ENCODE measurements around the gene UBE2H. TPM values are rescaled to one million over a fixed set of nuclear protein-coding genes. Genes with fewer than 3 reads are reported as not detected.
"Not testable (repeated sequence)": the region's sequence is repeated elsewhere in the genome, so short reads cannot be mapped to it uniquely, and the experiment has no call there.

UBE2H gene
- total RNA-seq, 1 experiment from 2014 or later, result 28.8 TPM

GRCh38 chr7:129828078-129828762, 124.5 kb downstream of the UBE2H start:
- Histone ChIP-seq H3K27ac (ENCODE audit: low read depth, low read length, poor library complexity, severe bottlenecking) (no peak overlapping the region), H3K27me3 (replicated peaks; ENCODE audit: insufficient read depth, low read depth, low read length, poor library complexity) (no peaks in the 10 kb centered on the region), H3K36me3 (ENCODE audit: insufficient read depth, low read length, poor library complexity, severe bottlenecking) (no peaks in the 10 kb centered on the region), H3K4me3 (ENCODE audit: low read depth, low read length, poor library complexity, severe bottlenecking) (no peak overlapping the region), H3K4me1 (ENCODE audit: insufficient read depth, low read length, poor library complexity, severe bottlenecking) (peaks cover 20% of the 10 kb centered on the region), H3K9me3 (ENCODE audit: low read depth, low read length, poor library complexity, severe bottlenecking) (no peaks in the 10 kb centered on the region)
- POLR2A ChIA-PET (ENCODE audit: low non-redundant PET), result no interaction called here
- BruUV-seq (replicated peaks), result no TSS peak
- DNase-seq (ENCODE audit: low spot score), result no peak
- CTCF ChIA-PET, result no interaction called here
- intact Hi-C loops (cut with micrococcal nuclease; ENCODE audit: unreplicated experiment), result loop anchor here (5.0 kb wide), 1 partner anchor 461 kb away; no protein-coding TSS in a partner anchor
- no peak for TF ChIP-seq EZH2 (IDR thresholded peaks at IDR 0.05; ENCODE audit: borderline replicate concordance, low read depth, low read length, poor library complexity, severe bottlenecking)
- TF ChIP-seq CTCF (conservative IDR thresholded peaks at IDR 0.05; ENCODE audit: low read depth, low read length), result no peak

GRCh38 chr7:129827467-129827990, 125.2 kb downstream of the UBE2H start:
- H3K4me1 ChIP-seq (ENCODE audit: insufficient read depth, low read length, poor library complexity, severe bottlenecking), result peaks cover 20% of the 10 kb centered on the region
- intact Hi-C loops (cut with micrococcal nuclease; ENCODE audit: unreplicated experiment), result loop anchor here (5.0 kb wide), 1 partner anchor 460 kb away; no protein-coding TSS in a partner anchor
- H3K36me3 ChIP-seq (ENCODE audit: insufficient read depth, low read length, poor library complexity, severe bottlenecking), result no peaks in the 10 kb centered on the region
- POLR2A ChIA-PET (ENCODE audit: low non-redundant PET), result no interaction called here
- H3K27ac ChIP-seq (ENCODE audit: low read depth, low read length, poor library complexity, severe bottlenecking), result no peak overlapping the region
- no peaks in the 10 kb centered on the region for H3K9me3 ChIP-seq (ENCODE audit: low read depth, low read length, poor library complexity, severe bottlenecking)
- BruUV-seq (replicated peaks), result no TSS peak
- CTCF ChIA-PET, result no interaction called here
- DNase-seq (ENCODE audit: low spot score), result no peak
- no peaks in the 10 kb centered on the region for H3K27me3 ChIP-seq (replicated peaks; ENCODE audit: insufficient read depth, low read depth, low read length, poor library complexity)
- H3K4me3 ChIP-seq (ENCODE audit: low read depth, low read length, poor library complexity, severe bottlenecking), result no peak overlapping the region
- no peak for TF ChIP-seq CTCF (conservative IDR thresholded peaks at IDR 0.05; ENCODE audit: low read depth, low read length)
- TF ChIP-seq EZH2 (IDR thresholded peaks at IDR 0.05; ENCODE audit: borderline replicate concordance, low read depth, low read length, poor library complexity, severe bottlenecking), result no peak

- H3K27me3 ChIP-seq (replicated peaks; ENCODE audit: insufficient read depth, low read depth, low read length, poor library complexity); H3K36me3 ChIP-seq (ENCODE audit: insufficient read depth, low read length, poor library complexity, severe bottlenecking); CTCF ChIA-PET; H3K4me3 ChIP-seq (ENCODE audit: low read depth, low read length, poor library complexity, severe bottlenecking); DNase-seq (ENCODE audit: low spot score); POLR2A ChIA-PET (ENCODE audit: low non-redundant PET); BruUV-seq (replicated peaks); H3K27ac ChIP-seq (ENCODE audit: low read depth, low read length, poor library complexity, severe bottlenecking); H3K9me3 ChIP-seq (ENCODE audit: low read depth, low read length, poor library complexity, severe bottlenecking): not testable (repeated sequence)
- H3K4me1 ChIP-seq (ENCODE audit: insufficient read depth, low read length, poor library complexity, severe bottlenecking), result peaks cover 20% of the 10 kb centered on the region
- intact Hi-C loops (cut with micrococcal nuclease; ENCODE audit: unreplicated experiment), result loop anchor here (5.0 kb wide), 1 partner anchor 460 kb away; no protein-coding TSS in a partner anchor
Measured at GRCh38 chr7:129826895-129827294, 125.9 kb downstream of the UBE2H start.

All from A673 (cell line).